Retina (tissue), 1 donor: ENCODE measurements around the gene LRRK2.
"Not testable (repeated sequence)": the region's sequence is repeated elsewhere in the genome, so short reads cannot be mapped to it uniquely, and the experiment has no call there.

ENCODE experiments used
- DNase-seq: peaks from one replicate; pipeline ENCODE4 v3.0.0-alpha.2; 2016

The LRRK2 gene

DNA sequence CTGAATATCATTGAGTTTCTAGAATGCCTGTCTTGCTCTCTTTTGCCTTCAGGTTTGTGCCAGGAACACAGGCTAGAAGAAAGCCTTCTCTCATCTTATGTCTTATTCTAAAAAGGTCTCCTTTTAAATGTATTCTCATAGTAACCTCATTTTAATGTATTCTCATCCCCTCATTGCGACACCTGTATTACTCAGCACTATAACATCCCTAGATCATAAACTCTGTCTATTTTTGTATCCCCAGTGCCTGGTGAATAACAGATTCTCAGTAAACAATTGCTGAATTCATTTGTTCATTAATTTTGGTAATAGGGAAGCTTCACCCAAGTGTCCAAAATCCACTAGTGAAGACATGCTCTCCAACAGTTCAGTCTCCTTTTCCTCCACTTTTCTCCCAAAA, 8.8 kb upstream of the LRRK2 start:
- no peak for DNase-seq

GRCh38 chr12:40216516-40217288, 8.1 kb upstream of the LRRK2 start:
- no peak for DNase-seq

DNA sequence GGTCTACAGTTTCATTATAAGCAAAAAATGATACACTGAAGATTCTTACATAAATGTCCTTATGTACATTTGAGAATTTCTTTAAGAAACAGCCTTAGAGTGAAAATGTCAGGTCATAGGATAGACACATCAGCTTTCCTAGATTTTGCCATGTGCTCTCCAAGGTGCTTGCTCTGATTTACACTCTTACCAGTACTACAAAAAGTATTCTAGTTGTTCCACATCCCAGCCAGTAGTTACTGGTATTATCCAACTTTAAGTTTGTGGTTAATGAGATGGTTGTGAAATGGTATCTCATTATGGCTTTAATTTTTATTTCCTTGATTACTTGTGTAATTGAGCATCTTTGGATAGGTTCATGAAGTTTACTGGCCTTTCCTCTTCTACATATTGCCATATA, 5.0 kb upstream of the LRRK2 start:
- no peak for DNase-seq

DNA sequence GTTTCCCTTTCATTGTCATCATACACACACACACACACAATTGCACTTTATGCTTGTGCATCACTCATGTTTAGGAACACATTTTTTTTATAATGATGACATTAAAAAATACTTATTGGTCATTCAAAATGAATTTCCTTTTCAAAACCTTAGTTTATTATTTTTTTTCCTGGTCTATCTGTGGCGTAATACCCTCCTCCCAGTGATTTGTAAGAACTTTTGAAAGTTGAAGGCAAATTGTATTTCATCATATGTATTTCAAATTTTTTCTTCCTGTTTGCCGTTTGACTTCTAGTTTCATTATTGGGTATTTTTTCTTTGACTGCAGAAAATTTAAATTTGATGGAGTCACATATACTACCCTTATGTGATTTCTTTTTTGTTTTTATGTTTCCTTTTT, 2.5 kb upstream of the LRRK2 start:
- DNase-seq = no peak

- DNase-seq = no peak
Observed at GRCh38 chr12:40223646-40224045, 1.2 kb upstream of the LRRK2 start.

GRCh38 chr12:40225337-40225983, 663 bp downstream of the LRRK2 start:
- no peak for DNase-seq

- no peak for DNase-seq
Observed at GRCh38 chr12:40225984-40226602, 1.3 kb downstream of the LRRK2 start.

GRCh38 chr12:40226705-40227104, 1.9 kb downstream of the LRRK2 start:
- DNase-seq = no peak

DNA sequence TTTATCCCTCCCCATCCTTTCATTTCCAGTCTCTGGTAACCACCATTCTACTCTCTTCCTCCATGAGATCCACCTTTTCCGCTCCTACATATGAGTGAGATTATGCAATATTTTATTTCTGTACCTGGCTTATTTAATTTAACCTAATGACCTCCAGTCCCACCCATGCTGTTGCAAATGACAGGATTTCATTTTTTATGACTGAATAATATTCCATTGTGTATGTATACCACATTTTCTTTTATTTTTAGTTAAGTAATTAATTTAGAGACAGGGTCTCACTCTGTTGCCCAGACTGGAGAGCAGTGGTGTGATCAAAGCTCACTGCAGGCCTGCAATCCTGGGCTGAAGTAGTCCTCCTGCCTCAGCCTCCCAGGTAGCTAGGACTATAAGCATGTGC, 2.6 kb downstream of the LRRK2 start:
- DNase-seq = no peak

DNA sequence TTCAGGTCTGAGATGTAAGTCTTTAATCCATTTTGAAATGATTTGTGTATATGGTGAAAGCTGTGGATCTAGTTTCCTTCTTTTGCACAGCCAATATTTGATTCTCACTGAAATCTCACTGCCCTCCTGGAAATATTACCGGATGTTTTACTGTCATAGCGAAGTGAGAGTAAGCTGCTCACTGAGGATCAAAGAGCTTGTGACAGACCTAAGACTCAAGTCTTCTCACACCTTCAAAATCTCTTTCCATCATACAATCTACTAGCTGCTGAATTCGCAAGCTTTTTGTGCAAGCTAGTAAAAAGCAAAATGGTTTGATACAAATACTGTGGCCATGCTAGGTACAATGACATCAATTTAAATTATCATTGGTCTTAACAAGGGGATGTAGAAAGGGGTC, 3.9 kb downstream of the LRRK2 start:
- DNase-seq = no peak

DNA sequence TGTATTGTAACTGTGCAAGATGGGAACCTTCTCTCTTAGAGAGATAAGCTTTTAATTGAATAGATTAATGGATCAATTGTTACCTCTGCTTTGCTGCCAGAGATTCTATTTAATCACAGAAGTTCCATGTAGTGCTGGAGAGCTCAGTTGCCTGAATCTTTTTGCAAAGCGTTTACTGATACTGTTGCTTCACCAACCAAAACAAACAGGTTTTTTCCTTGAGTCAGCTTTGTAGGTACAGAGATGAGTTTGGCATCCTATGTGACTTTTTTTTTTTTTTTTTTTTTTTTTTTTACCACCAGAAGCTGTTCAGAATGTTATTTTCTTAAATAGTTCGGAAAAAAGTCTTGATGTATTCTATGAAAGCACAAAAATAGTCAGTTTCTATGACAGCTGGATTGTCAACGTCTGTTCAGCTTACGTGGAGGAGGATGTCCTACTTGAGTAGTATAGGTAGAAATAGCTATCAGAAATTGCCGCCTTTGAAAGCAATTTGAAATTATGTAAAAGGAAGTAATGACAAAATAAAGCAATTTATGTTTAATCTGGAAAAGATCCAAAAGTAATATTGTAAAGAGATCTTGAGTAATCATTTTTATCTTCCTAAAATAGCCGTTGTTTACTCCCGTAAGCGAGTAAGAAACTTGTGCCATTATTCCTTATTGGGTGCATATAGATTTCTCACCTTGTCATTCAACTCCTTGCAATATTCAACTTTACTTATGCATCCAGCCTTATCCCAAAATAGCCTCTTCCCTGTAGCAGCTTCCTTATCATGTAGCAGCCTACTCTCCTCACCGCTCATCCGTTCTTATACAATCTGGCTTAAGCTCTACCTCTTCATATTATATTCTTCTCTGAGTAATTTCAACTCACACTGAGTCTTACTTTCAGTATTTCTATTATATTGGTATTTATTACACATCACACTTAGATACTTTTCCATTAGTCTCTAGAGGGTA, 5.2 kb downstream of the LRRK2 start:
- no peak for DNase-seq

DNA sequence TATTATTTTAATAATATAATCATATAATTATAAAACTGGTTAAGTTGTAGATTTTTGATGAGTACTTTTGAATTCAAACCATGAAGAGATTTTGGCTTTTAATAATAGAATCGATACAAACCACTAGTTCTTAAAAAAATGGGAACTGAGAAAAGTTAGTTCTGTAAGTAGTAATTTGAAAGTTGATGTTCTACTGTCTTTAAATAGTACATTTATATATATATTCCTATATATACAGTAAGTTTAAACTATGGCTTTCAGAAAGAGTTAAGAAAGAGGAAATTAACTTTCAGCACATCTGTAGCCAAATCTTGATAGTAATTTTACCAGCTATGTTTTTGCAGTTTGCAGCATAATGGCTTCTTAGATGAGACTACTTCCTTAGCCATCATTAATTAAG, 7.8 kb downstream of the LRRK2 start:
- no peak for DNase-seq

- no peak for DNase-seq
Observed at GRCh38 chr12:40233741-40234367, 9.1 kb downstream of the LRRK2 start.

GRCh38 chr12:40236357-40236850, 11.6 kb downstream of the LRRK2 start:
- DNase-seq = no peak

GRCh38 chr12:40238266-40238902, 13.6 kb downstream of the LRRK2 start:
- DNase-seq = no peak

DNA sequence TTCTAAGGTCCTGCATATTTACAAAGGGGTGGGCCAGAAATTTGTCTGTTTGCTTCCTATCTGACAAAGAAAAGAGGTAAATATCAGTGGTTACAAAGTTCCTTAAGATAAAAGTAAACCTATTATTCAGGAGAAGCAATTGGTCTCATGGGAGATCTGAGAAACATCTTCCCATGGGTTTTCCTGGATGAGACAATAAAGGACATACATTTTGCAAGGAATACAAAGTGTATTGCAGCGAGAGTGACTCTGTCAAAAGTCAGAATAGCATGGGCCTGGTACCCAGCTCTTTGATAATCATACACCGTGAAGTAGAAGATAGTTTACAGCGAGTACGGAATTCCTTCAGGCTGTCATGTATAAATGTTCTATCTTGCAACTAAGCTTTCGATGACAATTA, 14.2 kb downstream of the LRRK2 start:
- DNase-seq = no peak

DNA sequence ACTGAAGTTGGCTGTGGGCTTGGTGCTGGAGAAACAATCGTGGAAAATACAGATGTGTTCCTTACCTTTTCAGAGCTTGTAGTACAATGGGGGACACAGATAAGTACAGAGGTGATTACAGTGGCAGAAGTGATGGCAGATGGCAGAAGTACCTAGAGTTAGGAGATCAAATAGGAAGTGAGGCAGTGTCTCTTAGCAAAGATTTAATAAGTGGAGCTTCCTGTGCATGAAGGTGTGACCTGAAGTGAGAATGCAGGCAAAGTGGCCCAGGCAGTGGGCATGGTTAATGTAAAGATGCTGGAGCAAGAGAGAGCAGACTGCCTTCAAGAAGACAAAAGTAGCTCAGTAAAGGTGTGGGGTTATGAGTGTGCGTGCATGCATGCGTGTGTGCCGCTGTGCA, 16.0 kb downstream of the LRRK2 start:
- DNase-seq = no peak

- no peak for DNase-seq
Observed at GRCh38 chr12:40241741-40242140, 16.9 kb downstream of the LRRK2 start.

GRCh38 chr12:40244526-40245156, 19.8 kb downstream of the LRRK2 start:
- not testable (repeated sequence) for DNase-seq

- no peak for DNase-seq
Observed at GRCh38 chr12:40248034-40248433, 23.2 kb downstream of the LRRK2 start.

DNA sequence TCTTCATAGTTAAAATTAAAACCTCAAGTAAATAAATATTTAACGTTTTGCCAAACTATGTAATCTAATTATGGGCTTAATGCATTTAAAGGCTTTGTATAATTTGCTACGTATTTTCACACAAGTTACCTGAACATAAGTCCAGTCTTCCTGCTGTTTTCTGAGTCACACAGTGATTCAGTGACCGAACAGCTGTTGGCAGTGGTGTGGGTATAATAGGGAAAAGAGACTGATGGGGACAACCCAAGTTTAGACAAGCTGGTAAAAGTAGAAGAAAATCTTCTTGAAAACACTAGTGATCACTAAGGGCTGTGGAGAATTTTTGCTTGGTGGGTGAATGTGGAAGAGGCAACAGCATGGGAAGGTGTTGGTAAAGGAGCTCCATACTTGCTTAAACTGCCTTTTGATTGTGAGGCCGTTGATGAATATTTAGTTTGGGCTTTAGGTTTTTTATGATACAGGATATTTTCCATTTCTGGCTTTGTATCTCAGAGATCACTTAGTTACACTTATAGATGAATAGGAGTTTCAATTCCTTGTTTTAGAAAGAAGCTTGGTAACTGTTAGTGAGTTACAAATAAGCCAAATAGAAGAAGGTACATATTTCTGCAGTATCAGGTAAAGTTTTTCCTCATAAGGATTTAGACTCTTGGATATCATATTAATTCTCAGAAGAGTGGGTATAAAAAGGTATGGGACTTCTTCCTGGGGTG, 23.9 kb downstream of the LRRK2 start:
- DNase-seq = no peak
